Fibroblast of the aortic adventitia (primary cell): ENCODE results near the gene CTNNA3. TPM values are rescaled to one million over a fixed set of nuclear protein-coding genes. Genes with fewer than 3 reads are reported as not detected.

Experiments
- DNase-seq: peaks from one replicate; pipeline ENCODE4 v3.0.0-alpha.2; 2010; ENCODE audit warnings: low read depth
- H3K4me3 ChIP-seq: 2 replicates; pipeline ENCODE4 v1.5.1; 2011; ENCODE audit warnings: low read depth, mild to moderate bottlenecking, control low read depth, low read length, moderate library complexity
- total RNA-seq: library from RNA; depleted of rRNA; stranded (reverse); fragments of >200 nt; gene quantifications from 2 replicates; pipeline ENCODE4 v1.2.3, GENCODE V29; 2012; ENCODE audit warnings: low replicate concordance
- TF ChIP-seq, protein P1 (sequence below): IDR thresholded peaks from 2 replicates; pipeline ENCODE4 v1.5.1; 2011; ENCODE audit warnings: mild to moderate bottlenecking, low read length, control low read depth, inconsistent platforms; ENCODE audit not compliant: insufficient read depth

The CTNNA3 gene
- total RNA-seq, 1 donor: not detected

DNA sequence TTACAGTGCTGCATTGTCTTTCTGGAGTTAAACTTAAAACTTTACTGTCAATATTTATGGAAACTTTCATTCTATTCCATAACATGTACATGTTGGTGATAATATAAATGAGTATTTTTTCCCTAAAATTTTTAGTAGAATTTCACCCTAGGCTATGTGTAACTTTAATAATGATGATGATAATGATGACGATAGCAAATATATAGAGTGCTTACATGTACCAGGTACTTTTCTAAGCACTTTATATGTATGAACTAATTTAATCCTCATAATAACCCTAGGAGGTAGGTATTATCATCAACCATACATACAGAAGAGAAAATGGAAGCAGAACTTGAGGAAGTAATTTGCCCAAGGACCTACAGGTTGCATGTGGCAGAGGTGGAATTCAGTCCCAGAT lies 684.5 kb downstream of the CTNNA3 start:
- TF ChIP-seq, protein P1, sequence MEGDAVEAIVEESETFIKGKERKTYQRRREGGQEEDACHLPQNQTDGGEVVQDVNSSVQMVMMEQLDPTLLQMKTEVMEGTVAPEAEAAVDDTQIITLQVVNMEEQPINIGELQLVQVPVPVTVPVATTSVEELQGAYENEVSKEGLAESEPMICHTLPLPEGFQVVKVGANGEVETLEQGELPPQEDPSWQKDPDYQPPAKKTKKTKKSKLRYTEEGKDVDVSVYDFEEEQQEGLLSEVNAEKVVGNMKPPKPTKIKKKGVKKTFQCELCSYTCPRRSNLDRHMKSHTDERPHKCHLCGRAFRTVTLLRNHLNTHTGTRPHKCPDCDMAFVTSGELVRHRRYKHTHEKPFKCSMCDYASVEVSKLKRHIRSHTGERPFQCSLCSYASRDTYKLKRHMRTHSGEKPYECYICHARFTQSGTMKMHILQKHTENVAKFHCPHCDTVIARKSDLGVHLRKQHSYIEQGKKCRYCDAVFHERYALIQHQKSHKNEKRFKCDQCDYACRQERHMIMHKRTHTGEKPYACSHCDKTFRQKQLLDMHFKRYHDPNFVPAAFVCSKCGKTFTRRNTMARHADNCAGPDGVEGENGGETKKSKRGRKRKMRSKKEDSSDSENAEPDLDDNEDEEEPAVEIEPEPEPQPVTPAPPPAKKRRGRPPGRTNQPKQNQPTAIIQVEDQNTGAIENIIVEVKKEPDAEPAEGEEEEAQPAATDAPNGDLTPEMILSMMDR: no peak
- no peak overlapping the region for H3K4me3 ChIP-seq
- DNase-seq: no peak

GRCh38 chr10:67005981-67006380 lies 690.0 kb downstream of the CTNNA3 start:
- DNase-seq: no peak
- no peak overlapping the region for H3K4me3 ChIP-seq
- TF ChIP-seq, protein P1: no peak

- H3K4me3 ChIP-seq: no peak overlapping the region
- TF ChIP-seq, protein P1: no peak
- DNase-seq: no peak
These were observed 691.3 kb downstream of the CTNNA3 start for GRCh38 chr10:67004690-67005089.

GRCh38 chr10:66999762-67000545 lies 696.0 kb downstream of the CTNNA3 start:
- TF ChIP-seq, protein P1: no peak
- H3K4me3 ChIP-seq: no peak overlapping the region
- DNase-seq: no peak

DNA sequence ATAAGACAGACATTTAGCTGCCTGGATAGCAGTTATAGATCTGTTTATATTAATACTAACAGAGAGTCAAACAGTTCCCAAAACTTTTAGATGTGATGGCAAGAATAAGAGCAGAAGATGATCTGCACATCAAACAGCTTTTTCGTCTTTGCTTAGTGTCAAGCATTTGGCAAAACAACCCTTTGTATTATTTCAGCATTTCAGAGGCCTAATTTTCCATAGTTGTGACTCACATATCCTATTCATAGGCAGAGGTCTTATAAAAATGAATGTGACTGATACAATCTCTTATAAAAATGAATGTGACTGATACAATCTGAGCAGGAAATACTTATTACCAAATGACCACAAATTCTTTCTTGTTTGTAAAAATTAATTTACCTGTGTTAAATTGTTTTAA lies 699.0 kb downstream of the CTNNA3 start:
- TF ChIP-seq, protein P1: no peak
- no peak for DNase-seq
- H3K4me3 ChIP-seq: no peak overlapping the region

DNA sequence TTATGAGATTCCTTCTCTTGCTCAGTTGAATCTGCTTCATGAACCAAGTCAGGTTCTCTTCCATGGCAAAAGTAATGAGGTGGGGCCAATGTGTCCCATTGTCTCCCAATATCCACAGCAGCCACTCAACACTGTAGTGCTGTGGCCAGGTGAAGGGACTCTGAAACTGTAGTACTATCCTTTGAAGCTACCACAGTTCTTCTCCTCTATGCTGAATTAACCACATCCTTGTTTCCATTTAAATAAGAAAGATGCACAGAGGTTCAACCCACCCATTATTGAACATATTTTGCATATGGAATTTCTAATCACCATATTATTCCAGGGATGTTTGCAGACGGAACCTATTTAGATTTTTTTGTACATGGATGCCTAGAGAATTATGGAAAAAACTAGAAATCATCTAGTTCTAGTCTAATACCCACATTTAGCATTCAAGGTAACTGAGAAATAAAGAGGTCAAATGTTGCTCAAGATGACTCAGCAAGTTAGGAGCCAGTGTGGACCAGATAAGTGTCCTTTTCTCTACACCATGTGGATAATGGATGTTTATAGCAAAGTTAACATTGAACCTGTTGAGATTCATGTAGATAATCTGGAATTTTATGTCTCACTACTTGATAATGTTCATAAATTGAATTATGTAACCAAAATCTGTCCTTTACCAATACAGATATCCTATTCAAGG lies 705.7 kb downstream of the CTNNA3 start:
- no peak for DNase-seq
- TF ChIP-seq, protein P1: no peak
- H3K4me3 ChIP-seq: no peak overlapping the region
